IMR-90 (cell line): Measurements from ENCODE around the gene MYO10. TPM values are rescaled to one million over a fixed set of nuclear protein-coding genes. Genes with fewer than 3 reads are reported as not detected.

Source experiments
- ATAC-seq: fragments of 200-7000 bp; cut with Tn5 transposase; 2 replicates; pipeline ENCODE4 v1.9.1; 2020; ENCODE audit warnings: low read depth, mild to moderate bottlenecking, moderate library complexity
- BruUV-seq: library from RNA; stranded (reverse); fragments of 400-500 nt; replicated peaks from 2 replicates; lab custom pipeline; 2021; lab: Mats Ljungman, UMichigan
- CTCF ChIA-PET: fragments of 300-600 bp; formaldehyde crosslinking; extraction: SDS; loops from one replicate; lab custom pipeline; 2021; ENCODE audit warnings: antibody characterized with exemption; lab: Yijun Ruan, JAX
- POLR2A ChIA-PET: fragments of 300-600 bp; sonication (Branson Sonifier 250); formaldehyde crosslinking; loops from one replicate; lab custom pipeline; 2022; ENCODE audit warnings: antibody characterized with exemption; ENCODE audit not compliant: unreplicated experiment; lab: Charles Lee
- DNase-seq: peaks from one replicate; pipeline ENCODE4 v3.0.0; 2013
- H2AFZ ChIP-seq: replicated peaks from 2 replicates; pipeline ENCODE3; 2013; ENCODE audit warnings: low read length, mild to moderate bottlenecking; ENCODE audit not compliant: poor library complexity
- H2AK5ac ChIP-seq: 2 replicates; pipeline ENCODE4 v1.6.1; 2013; ENCODE audit warnings: low read depth, low read length, inconsistent platforms
- H2AK9ac ChIP-seq: replicated peaks from 2 replicates; pipeline ENCODE3; 2013; ENCODE audit warnings: mild to moderate bottlenecking, low read depth, low read length, moderate library complexity; ENCODE audit not compliant: poor library complexity
- H2BK120ac ChIP-seq: 2 replicates; pipeline ENCODE4 v1.6.1; 2013; ENCODE audit warnings: low read depth, low read length, inconsistent platforms
- H2BK15ac ChIP-seq: 3 replicates; pipeline ENCODE4 v1.6.1; 2013; ENCODE audit warnings: low read depth, low read length, inconsistent platforms
- H2BK20ac ChIP-seq: 2 replicates; pipeline ENCODE4 v1.6.1; 2013; ENCODE audit warnings: low read depth, mild to moderate bottlenecking, inconsistent platforms, low read length, moderate library complexity
- H2BK5ac ChIP-seq: 2 replicates; pipeline ENCODE4 v1.6.1; 2013; ENCODE audit warnings: mild to moderate bottlenecking, low read depth, low read length, inconsistent platforms; ENCODE audit not compliant: poor library complexity, severe bottlenecking
- H3K14ac ChIP-seq: replicated peaks from 2 replicates; pipeline ENCODE4 v1.6.1; 2013; ENCODE audit warnings: low read depth, low read length, inconsistent platforms
- H3K18ac ChIP-seq: 2 replicates; pipeline ENCODE4 v1.6.1; 2013; ENCODE audit warnings: low read depth, low read length, control low read depth
- H3K23ac ChIP-seq: 2 replicates; pipeline ENCODE4 v1.6.1; 2013; ENCODE audit warnings: low read depth, low read length, inconsistent platforms
- H3K27ac ChIP-seq: 2 replicates; pipeline ENCODE4 v1.5.1; 2013; ENCODE audit warnings: mild to moderate bottlenecking, control low read depth, low read length; ENCODE audit not compliant: insufficient read depth
- H3K27me3 ChIP-seq: 2 replicates; pipeline ENCODE4 v1.6.1; 2013; ENCODE audit warnings: low read length; ENCODE audit not compliant: control insufficient read depth, insufficient read depth
- H3K36me3 ChIP-seq: 2 replicates; pipeline ENCODE4 v1.6.1; 2013; ENCODE audit warnings: low read length, mixed read lengths; ENCODE audit not compliant: control insufficient read depth, insufficient read depth
- H3K4ac ChIP-seq: 2 replicates; pipeline ENCODE4 v1.6.1; 2013; ENCODE audit warnings: low read depth, low read length, inconsistent platforms
- H3K4me1 ChIP-seq: 2 replicates; pipeline ENCODE4 v1.6.1; 2013; ENCODE audit warnings: low read length, mixed read lengths; ENCODE audit not compliant: control insufficient read depth, insufficient read depth
- H3K4me2 ChIP-seq: 2 replicates; pipeline ENCODE4 v1.6.1; 2013; ENCODE audit warnings: low read depth, mild to moderate bottlenecking, control low read depth, low read length, moderate library complexity
- H3K4me3 ChIP-seq: 2 replicates; pipeline ENCODE4 v1.5.1; 2013; ENCODE audit warnings: low read depth, mild to moderate bottlenecking, control low read depth, low read length, moderate library complexity; ENCODE audit not compliant: insufficient read depth
- H3K56ac ChIP-seq: 2 replicates; pipeline ENCODE4 v1.6.1; 2013; ENCODE audit warnings: low read length, inconsistent platforms; ENCODE audit not compliant: insufficient read depth; ENCODE audit errors: extremely low read depth
- H3K79me1 ChIP-seq, 2 experiments: 2 replicates each; pipeline ENCODE4 v1.6.1; 2013; ENCODE audit warnings: low read length in 2 of 2, inconsistent platforms in 1 of 2, low read depth in 1 of 2
- H3K9ac ChIP-seq: 2 replicates; pipeline ENCODE4 v1.6.1; 2013; ENCODE audit warnings: low read depth, low read length, control low read depth
- H3K9me1 ChIP-seq: 2 replicates; pipeline ENCODE4 v1.6.1; 2013; ENCODE audit warnings: low read length, inconsistent platforms; ENCODE audit not compliant: insufficient read depth
- H3K9me3 ChIP-seq: 2 replicates; pipeline ENCODE4 v1.6.1; 2013; ENCODE audit warnings: low read length; ENCODE audit not compliant: control insufficient read depth, insufficient read depth
- H4K20me1 ChIP-seq: 2 replicates; pipeline ENCODE4 v1.6.1; 2013; ENCODE audit warnings: low read length, inconsistent platforms; ENCODE audit not compliant: insufficient read depth
- H4K5ac ChIP-seq: 2 replicates; pipeline ENCODE4 v1.6.1; 2013; ENCODE audit warnings: mild to moderate bottlenecking, low read depth, low read length, control low read depth
- H4K8ac ChIP-seq, 2 experiments: 2 replicates each; pipeline ENCODE4 v1.6.1; 2013; ENCODE audit warnings: low read depth in 2 of 2, low read length in 2 of 2, control low read depth in 1 of 2, inconsistent platforms in 1 of 2
- H4K91ac ChIP-seq: 2 replicates; pipeline ENCODE4 v1.6.1; 2013; ENCODE audit warnings: low read depth, low read length, inconsistent platforms; ENCODE audit not compliant: insufficient read depth
- BHLHE40 ChIP-seq: fragments of 150-350 bp; IDR thresholded peaks from 2 replicates; pipeline ENCODE4 v1.6.1; 2016; ENCODE audit warnings: mild to moderate bottlenecking, low read depth, low read length
- ELK1 ChIP-seq: fragments of 150-350 bp; IDR thresholded peaks from 2 replicates; pipeline ENCODE4 v1.6.1; 2016; ENCODE audit warnings: low read depth, mild to moderate bottlenecking, low read length, moderate library complexity, borderline replicate concordance
- WGBS, 2 experiments: methylation state at CpG; one replicate each; pipeline versions ENCODE4 v1.1.5 to v1.1.7; 2013; ENCODE audit warnings: missing lambda C conversion rate in 2 of 2; ENCODE audit not compliant: insufficient read length in 1 of 2; ENCODE audit errors: extremely low coverage in 2 of 2; 5-methylcytosine and 5-hydroxymethylcytosine counted together
- dilution Hi-C: fragments of 300-500 bp; cut with HindIII; formaldehyde crosslinking; loops from one replicate; pipeline ENCODE4 v1.14.3; 2018; ENCODE audit warnings: low sequenced_read_pairs; ENCODE audit not compliant: unreplicated experiment
- in situ Hi-C: fragments of 300-500 bp; cut with MboI; formaldehyde crosslinking; loops from 3 replicates; pipeline ENCODE4 v1.14.3; 2019; ENCODE audit warnings: low sequenced_read_pairs, inconsistent platforms, mixed read lengths
- intact Hi-C: fragments of 100-400 bp; cut with micrococcal nuclease; formaldehyde crosslinking; loops from 2 replicates; pipeline ENCODE4 v1.10.0; 2022
- polyA plus RNA-seq, 3 experiments: library from polyadenylated mRNA; depleted of rRNA; stranded (reverse); fragments of >200 nt; gene quantifications; 2 replicates each; pipeline ENCODE4 v1.2.3, GENCODE V29; 2012; ENCODE audit warnings: low replicate concordance in 1 of 3
- total RNA-seq: library from RNA; depleted of rRNA; stranded (reverse); fragments of >200 nt; gene quantifications from 2 replicates; pipeline ENCODE4 v1.2.3, GENCODE V29; 2012

The MYO10 gene
- total and polyA plus RNA-seq, 2 of the 4 experiments (the other 2 are of a cell fraction), result 39.9 to 115 TPM

DNA sequence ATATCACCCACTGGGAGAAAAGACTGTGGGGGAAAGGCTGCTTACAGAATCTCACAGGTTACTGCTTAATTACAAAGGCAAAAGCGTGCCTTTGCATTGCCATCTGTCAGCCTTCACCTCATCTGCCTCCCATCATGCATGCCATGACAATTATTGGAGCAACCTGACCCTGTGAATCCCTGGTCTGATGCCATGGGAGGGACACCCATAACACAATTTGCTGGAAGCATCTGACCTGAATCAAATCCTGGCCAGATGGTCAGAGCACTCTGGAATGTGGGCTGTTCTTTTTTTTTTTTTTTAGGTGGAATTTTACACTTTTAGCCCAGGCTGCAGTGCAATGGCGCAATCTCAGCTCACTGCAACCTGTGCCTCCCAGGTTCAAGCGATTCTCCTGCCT, 307.7 kb downstream of the MYO10 start:
- Histone ChIP-seq H3K14ac (no peak overlapping the region), H3K79me1 (no peaks in the 10 kb centered on the region), H2BK5ac (no peak overlapping the region), H2BK120ac (no peak overlapping the region), H4K8ac (no peak overlapping the region), H3K23ac (no peak overlapping the region; the same call in 1 of the 2 replicates), H3K4ac (no peak overlapping the region), H3K27me3 (peaks cover 26% of the 10 kb centered on the region), H4K91ac (no peak overlapping the region), H3K36me3 (no peaks in the 10 kb centered on the region), H3K4me1 (no peaks in the 10 kb centered on the region), H3K4me3 (no peak overlapping the region), H4K5ac (no peak overlapping the region), H3K56ac (no peak overlapping the region), H3K9ac (no peak overlapping the region), H4K20me1 (no peaks in the 10 kb centered on the region), H2BK15ac (no peak overlapping the region), H3K9me3 (no peaks in the 10 kb centered on the region), H3K18ac (no peak overlapping the region), H2AFZ (no peak overlapping the region), H3K9me1 (no peaks in the 10 kb centered on the region), H2BK20ac (no peak overlapping the region), H3K27ac (no peak overlapping the region), H3K4me2 (no peak overlapping the region), H2AK5ac (no peak overlapping the region), H2AK9ac (no peak overlapping the region)
- TF ChIP-seq ELK1, result no peak
- no peak for TF ChIP-seq BHLHE40
- ChIA-PET CTCF (interaction anchor here (0.6 kb wide), 1 partner anchor 34 kb away, joined by 4 read pairs; no protein-coding TSS in a partner anchor), POLR2A (no interaction called here)
- dilution Hi-C loops, result no loop called here
- DNase-seq (no peak), ATAC-seq (no peak)
- no TSS peak for BruUV-seq
- intact Hi-C loops, result no loop called here
- in situ Hi-C loops, result no loop called here
- WGBS, 2 experiments, result no CpG with 5 or more reads among the region's 3 CpGs
